ENCODE results near the gene ATF3.

Gene ATF3

DNA sequence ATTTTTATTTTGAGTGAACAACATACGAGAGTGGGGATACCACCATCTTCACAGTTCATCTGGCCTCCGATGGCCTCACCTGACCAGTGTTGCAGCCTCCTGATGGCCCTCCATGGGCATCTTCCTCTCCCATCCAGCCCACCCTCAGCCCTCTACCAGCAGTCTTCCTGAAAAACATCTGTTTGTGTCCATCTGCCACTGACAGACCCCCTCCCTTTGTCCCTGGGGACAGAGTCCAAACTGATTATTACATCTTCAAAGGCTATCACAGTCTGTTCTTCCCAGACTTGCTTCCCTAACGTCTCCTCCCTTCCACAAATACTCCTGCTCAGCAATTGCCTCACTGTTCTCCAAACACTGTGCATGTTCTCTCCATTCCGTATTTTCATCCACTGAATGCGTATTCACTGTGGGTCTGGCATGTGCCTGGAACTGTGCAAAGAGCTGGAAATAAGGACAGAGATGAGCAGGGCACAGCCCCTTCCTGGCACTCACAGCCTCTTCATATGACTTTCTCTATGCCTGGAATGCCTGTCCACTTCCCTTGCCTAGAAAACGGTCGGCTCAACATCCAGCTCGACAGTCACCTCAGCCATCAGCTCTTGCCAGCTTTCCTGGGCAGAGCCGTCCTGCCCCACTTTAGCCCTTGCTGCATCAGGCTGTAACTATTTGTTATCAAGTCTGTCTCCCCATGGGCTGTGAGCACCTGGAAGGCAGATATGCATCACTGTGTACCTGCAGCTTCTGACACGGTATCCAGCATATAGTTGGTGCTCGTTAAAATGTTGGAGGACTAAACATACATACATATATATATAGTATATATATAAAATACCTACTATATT, 8.3 kb upstream of the ATF3 start:
- no peaks in the 10 kb centered on the region for H3K9me3 ChIP-seq (ENCODE audit: control insufficient read depth, low read length)
- H3K4me1 ChIP-seq (ENCODE audit: control insufficient read depth, insufficient read depth, low read length): peaks cover 9% of the 10 kb centered on the region
- no peaks in the 10 kb centered on the region for H3K36me3 ChIP-seq (ENCODE audit: control insufficient read depth, insufficient read depth, low read length, severe bottlenecking)
- H3K9ac ChIP-seq (ENCODE audit: low read length): no peak overlapping the region
- no peak for DNase-seq (ENCODE audit: low read depth)
- no peak overlapping the region for H3K4me3 ChIP-seq (ENCODE audit: low read length)
- peaks cover 37% of the 10 kb centered on the region for H3K27me3 ChIP-seq (replicated peaks; ENCODE audit: control insufficient read depth, insufficient read depth, low read length)

DNA sequence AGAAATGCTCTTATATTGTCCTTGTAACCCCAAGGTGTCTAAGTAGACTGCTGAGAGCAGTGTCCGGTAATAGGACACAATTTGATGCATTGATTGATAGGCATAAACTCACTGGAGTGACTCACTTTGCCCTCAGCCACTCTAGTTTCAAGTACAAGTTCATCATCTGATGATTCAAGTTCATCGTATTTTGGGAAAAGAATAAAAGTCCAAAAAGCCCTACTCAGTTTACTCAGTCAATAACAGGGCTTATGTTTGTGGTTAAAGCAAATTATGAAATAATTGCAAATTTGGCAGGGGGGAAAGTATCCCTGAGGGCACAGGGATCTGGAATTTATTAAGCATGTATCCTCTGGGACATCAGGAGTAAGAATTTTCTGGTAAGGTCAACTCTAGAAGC, 7.6 kb upstream of the ATF3 start:
- H3K9me3 ChIP-seq (ENCODE audit: control insufficient read depth, low read length): no peaks in the 10 kb centered on the region
- peak; percentile 74 for DNase-seq (ENCODE audit: low read depth)
- H3K27me3 ChIP-seq (replicated peaks; ENCODE audit: control insufficient read depth, insufficient read depth, low read length): peaks cover 37% of the 10 kb centered on the region
- no peaks in the 10 kb centered on the region for H3K36me3 ChIP-seq (ENCODE audit: control insufficient read depth, insufficient read depth, low read length, severe bottlenecking)
- no peak overlapping the region for H3K9ac ChIP-seq (ENCODE audit: low read length)
- H3K4me1 ChIP-seq (ENCODE audit: control insufficient read depth, insufficient read depth, low read length): peaks cover 16% of the 10 kb centered on the region
- H3K4me3 ChIP-seq (ENCODE audit: low read length): no peak overlapping the region

DNA sequence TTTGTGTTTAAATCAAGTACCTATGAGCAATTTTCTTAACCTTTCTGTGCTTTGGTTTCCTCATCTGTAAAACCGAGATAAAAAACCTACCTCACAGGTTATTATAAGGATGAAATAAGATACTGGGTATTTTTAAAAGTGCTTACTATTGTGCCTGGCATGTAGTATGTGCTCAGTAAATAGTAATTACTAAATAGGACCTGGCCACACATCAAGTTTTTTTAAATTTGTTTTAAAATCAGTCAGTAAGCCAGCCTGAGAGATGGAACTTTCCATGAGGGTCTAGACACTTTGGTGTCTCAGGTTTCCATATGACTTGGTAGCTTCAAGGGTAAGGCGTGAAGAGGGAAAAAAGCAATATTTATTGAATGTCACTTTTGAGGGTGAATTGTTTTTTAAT, 7.0 kb upstream of the ATF3 start:
- DNase-seq (ENCODE audit: low read depth): no peak
- H3K27me3 ChIP-seq (replicated peaks; ENCODE audit: control insufficient read depth, insufficient read depth, low read length): peaks cover 40% of the 10 kb centered on the region
- H3K9me3 ChIP-seq (ENCODE audit: control insufficient read depth, low read length): no peaks in the 10 kb centered on the region
- peaks cover 17% of the 10 kb centered on the region for H3K4me1 ChIP-seq (ENCODE audit: control insufficient read depth, insufficient read depth, low read length)
- H3K36me3 ChIP-seq (ENCODE audit: control insufficient read depth, insufficient read depth, low read length, severe bottlenecking): no peaks in the 10 kb centered on the region
- no peak overlapping the region for H3K4me3 ChIP-seq (ENCODE audit: low read length)
- no peak overlapping the region for H3K9ac ChIP-seq (ENCODE audit: low read length)

DNA sequence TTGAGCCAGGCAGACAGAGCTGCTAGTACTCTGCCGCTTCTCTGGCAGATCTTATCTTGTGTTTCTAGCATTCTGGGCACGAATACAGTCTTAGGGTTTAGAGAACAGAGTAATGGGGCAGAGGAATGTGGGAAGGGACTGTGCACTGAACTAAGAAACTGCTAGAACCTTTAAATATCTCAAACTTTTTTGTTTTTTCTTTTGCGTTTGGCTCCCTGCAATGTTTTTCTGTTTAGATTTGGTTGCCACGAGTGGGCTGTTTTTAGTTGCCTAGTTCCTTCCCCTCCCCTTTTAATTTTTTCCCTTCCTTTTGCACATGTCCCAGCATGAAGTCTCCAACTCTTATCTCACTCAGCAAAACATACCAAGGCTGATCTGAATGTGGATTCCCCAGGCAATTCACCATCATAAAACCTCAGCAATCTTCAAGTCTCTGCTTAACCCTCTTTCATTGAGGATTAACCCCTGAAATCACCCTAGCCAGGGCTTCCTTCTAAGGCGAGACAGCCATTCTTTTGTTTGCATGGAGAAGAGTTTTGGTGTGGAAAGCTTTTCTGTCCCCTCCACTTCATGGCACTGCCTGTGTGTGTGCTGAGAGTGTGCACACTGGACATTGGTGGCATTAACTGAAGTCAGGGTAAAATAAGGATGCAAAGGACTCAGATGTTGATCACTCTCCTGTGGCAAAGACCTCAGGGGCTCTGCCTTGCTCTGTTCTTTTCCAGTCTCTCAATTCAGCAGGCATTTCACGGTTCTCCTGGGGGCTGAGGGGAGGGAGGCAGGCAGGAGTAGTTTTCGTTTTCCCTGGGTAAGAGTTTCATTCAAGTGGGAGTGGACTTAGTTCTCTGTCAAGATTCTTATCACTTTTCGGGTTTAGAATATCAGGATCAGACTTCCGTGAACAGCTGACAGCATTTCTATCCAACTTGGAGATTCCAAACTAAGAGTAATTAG, 2.8 kb upstream of the ATF3 start:
- Histone ChIP-seq H3K9ac (ENCODE audit: low read length) (no peak overlapping the region), H3K4me1 (ENCODE audit: control insufficient read depth, insufficient read depth, low read length) (peaks cover 40% of the 10 kb centered on the region), H3K9me3 (ENCODE audit: control insufficient read depth, low read length) (no peaks in the 10 kb centered on the region), H3K4me3 (ENCODE audit: low read length) (peak overlapping the region; percentile 84), H3K27me3 (replicated peaks; ENCODE audit: control insufficient read depth, insufficient read depth, low read length) (peaks cover 45% of the 10 kb centered on the region), H3K36me3 (ENCODE audit: control insufficient read depth, insufficient read depth, low read length, severe bottlenecking) (no peaks in the 10 kb centered on the region)
- peak; percentile 63 for DNase-seq (ENCODE audit: low read depth)

DNA sequence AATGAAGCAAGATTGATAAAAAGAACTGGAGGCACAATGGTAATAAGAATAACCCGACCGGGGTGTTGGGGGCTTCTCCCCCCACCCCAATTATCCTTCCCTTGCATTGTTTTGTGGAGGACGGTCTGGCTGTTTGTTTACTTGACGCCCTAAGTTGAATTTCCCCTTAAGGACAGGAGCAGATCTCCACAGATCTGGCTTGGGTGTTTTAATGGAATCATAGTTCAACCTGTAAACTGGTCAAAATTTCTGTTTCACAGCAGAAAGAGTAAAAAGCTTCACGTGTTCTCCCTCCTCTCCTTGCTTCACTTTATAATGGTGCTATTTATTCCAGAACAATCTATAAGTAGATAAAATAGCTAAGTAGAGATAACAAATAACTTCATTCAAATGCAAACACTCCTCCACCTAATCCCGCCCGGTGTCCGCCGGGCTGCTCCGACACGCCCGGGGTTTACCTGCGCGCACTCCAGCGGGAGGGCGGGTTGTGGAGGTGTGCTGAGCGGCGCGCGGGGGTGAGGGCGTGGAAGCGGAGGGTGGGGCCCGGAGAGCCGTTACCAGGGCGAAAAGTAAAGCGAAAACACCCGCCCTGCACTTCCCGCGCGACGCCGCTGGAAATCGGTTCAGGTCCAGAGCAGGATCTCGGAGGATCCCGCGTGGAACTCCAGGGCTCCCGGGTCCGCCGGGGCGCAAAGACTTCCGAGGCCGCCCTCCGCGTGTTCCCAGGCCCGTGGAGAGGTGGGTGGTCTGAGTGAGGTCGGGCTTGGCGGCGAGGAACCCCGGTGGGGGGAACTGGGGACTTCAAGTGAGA, 2.0 kb upstream of the ATF3 start:
- H3K4me1 ChIP-seq (ENCODE audit: control insufficient read depth, insufficient read depth, low read length): peaks cover 49% of the 10 kb centered on the region
- H3K36me3 ChIP-seq (ENCODE audit: control insufficient read depth, insufficient read depth, low read length, severe bottlenecking): no peaks in the 10 kb centered on the region
- peaks cover 45% of the 10 kb centered on the region for H3K27me3 ChIP-seq (replicated peaks; ENCODE audit: control insufficient read depth, insufficient read depth, low read length)
- DNase-seq (ENCODE audit: low read depth): peak; percentile 53
- H3K4me3 ChIP-seq (ENCODE audit: low read length): peak overlapping the region; percentile 84
- H3K9ac ChIP-seq (ENCODE audit: low read length): peak overlapping the region; percentile 76
- H3K9me3 ChIP-seq (ENCODE audit: control insufficient read depth, low read length): no peaks in the 10 kb centered on the region

DNA sequence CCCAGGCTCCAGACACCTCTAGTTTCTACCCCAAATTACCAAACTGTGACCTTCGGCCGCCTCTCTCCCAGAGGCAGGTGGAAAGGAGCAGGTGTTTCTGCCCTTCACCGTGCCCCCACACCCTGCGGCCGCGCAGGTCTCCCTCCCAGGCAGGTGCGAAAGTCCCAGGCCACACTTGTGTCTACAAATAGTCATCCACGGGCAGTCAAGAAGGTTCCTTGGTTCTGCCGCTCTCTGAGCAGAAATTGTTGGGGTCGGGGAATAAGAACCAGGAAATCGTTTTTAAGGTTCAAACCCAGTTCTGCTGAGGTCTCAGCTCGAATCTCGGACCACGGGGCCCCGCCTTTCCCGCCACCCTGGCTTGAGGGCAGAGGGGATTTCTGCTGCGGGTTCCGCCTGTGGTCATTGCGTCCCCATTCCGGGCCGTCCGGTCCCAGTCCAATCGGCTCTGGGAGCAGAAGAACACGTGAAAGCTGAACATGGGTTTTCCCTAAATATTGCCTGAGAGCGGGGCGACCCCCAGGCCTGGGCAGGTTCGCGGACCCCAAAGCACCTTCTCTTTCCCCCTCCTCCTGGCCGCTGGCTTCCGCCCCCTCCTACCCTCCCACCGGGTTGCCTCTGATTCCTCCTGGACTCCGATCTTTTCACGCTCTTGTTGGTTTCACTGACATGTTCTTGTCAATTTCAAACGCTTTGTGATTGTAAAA, 1.2 kb upstream of the ATF3 start:
- H3K4me3 ChIP-seq (ENCODE audit: low read length): peak overlapping the region; percentile 84
- peak overlapping the region; percentile 76 for H3K9ac ChIP-seq (ENCODE audit: low read length)
- peak; percentile 44 for DNase-seq (ENCODE audit: low read depth)
- no peaks in the 10 kb centered on the region for H3K36me3 ChIP-seq (ENCODE audit: control insufficient read depth, insufficient read depth, low read length, severe bottlenecking)
- H3K9me3 ChIP-seq (ENCODE audit: control insufficient read depth, low read length): no peaks in the 10 kb centered on the region
- peaks cover 40% of the 10 kb centered on the region for H3K27me3 ChIP-seq (replicated peaks; ENCODE audit: control insufficient read depth, insufficient read depth, low read length)
- peaks cover 56% of the 10 kb centered on the region for H3K4me1 ChIP-seq (ENCODE audit: control insufficient read depth, insufficient read depth, low read length)

DNA sequence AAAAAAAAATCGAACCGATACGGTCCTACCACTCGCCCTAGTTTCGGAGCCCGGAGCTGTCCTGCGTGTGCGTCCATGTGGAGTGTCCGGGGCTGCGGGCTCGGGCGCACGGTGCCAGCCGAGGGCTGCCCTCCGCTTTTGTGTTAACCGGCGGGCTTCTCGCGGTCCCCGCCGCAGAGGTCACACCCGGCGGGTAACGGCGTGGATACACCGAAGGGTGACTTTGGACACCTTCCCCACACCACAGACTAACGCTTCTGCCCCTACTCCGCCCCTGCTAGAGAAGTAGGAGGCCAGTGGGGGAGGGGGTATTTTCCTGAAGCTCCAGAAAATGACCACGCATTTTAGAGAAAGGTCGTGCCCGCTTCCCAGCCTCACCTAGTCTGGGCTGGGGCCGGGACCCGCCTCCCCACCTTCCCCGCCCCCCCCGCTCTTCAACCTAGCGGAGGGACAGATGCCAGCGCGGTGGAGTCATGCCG, 609 bp upstream of the ATF3 start:
- Histone ChIP-seq H3K9ac (ENCODE audit: low read length) (peak overlapping the region; percentile 76), H3K36me3 (ENCODE audit: control insufficient read depth, insufficient read depth, low read length, severe bottlenecking) (no peaks in the 10 kb centered on the region), H3K4me3 (ENCODE audit: low read length) (peak overlapping the region; percentile 84), H3K4me1 (ENCODE audit: control insufficient read depth, insufficient read depth, low read length) (peaks cover 62% of the 10 kb centered on the region), H3K27me3 (replicated peaks; ENCODE audit: control insufficient read depth, insufficient read depth, low read length) (peaks cover 34% of the 10 kb centered on the region), H3K9me3 (ENCODE audit: control insufficient read depth, low read length) (no peaks in the 10 kb centered on the region)
- DNase-seq (ENCODE audit: low read depth): peak; percentile 58

DNA sequence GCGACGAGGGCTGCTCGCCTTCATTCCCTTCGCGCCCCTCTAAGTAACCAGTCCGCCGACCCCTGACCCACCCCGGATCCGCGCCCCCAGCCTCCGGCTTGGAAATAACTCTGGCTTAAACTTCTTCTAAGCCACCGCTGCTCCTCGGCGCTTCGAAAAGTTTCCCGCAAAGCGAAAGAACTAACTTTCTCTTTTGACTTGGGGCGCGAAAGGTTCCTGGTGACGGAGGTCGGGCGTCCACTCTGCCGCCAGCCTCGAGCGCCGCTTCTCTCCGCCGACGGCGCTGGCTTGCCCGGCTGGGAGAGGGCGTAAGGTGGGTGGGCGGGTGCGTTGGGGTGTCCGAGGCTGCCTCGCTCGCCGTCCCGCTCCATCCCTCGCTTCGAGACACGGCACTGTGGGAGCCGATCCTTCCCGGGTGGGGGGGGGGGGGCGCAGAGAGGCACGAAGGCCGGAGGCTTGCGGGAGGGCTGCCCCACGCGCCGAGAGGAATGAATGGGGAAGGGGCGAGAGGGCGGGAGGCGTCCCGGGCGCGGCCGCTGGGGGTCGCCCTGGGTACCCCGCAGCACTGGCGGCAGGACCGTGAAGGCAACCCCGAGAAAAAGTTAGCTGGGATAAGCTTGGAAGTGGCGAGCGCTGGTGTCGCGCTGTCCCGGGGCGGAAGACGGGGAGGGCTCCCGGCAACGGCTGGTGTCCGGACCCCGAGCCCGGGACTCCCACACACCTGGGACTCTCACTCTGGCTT, 569 bp downstream of the ATF3 start:
- H3K9me3 ChIP-seq (ENCODE audit: control insufficient read depth, low read length): no peaks in the 10 kb centered on the region
- H3K36me3 ChIP-seq (ENCODE audit: control insufficient read depth, insufficient read depth, low read length, severe bottlenecking): no peaks in the 10 kb centered on the region
- H3K9ac ChIP-seq (ENCODE audit: low read length): peak overlapping the region; percentile 86
- H3K4me1 ChIP-seq (ENCODE audit: control insufficient read depth, insufficient read depth, low read length): peaks cover 74% of the 10 kb centered on the region
- peak overlapping the region; percentile 84 for H3K4me3 ChIP-seq (ENCODE audit: low read length)
- H3K27me3 ChIP-seq (replicated peaks; ENCODE audit: control insufficient read depth, insufficient read depth, low read length): peaks cover 23% of the 10 kb centered on the region
- DNase-seq (ENCODE audit: low read depth): peak; percentile 72

DNA sequence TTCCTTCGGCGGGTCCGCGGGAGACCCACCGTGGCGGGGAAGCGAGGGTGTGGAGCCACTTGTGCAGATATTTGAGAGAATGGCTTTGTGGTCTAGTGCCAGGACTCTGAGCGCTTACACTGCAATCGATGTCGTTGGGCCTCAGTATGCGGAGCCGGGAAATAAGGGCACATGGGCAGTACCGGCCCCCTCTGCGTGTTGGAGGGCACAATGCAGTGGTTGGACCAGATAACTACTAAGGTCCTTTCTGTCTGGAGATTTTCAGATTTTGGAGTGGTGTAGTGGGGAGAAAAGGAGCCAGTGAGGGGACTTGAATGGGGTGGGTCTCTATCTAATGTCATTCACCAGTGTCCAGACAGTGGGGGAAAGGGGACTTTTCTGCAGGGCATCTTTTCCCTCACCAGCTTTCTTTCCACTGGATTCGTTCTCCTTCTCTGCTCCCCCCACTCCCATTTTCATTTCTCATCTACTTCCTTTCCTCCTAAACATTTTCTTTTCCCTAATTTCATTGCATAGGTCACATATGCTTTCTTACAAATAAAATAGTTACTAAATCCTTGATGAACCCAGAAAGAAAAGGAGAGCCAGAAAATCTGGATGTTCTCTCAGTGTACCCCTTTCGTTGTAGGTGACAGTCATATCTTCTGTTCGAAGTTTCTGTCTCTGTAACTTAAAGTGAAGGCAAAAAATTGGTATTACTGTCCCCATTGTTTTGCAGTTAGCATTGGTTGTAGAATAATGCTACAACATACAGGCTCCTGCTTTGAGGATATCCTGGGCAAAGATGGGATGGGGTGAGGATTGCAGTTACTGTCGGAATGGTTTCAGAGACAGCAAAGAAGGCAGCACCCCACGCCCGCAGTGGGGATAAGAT, 1.4 kb downstream of the ATF3 start:
- H3K4me1 ChIP-seq (ENCODE audit: control insufficient read depth, insufficient read depth, low read length): peaks cover 75% of the 10 kb centered on the region
- peaks cover 1% of the 10 kb centered on the region for H3K36me3 ChIP-seq (ENCODE audit: control insufficient read depth, insufficient read depth, low read length, severe bottlenecking)
- H3K9ac ChIP-seq (ENCODE audit: low read length): peak overlapping the region; percentile 86
- H3K4me3 ChIP-seq (ENCODE audit: low read length): peak overlapping the region; percentile 84
- H3K27me3 ChIP-seq (replicated peaks; ENCODE audit: control insufficient read depth, insufficient read depth, low read length): peaks cover 15% of the 10 kb centered on the region
- peak; percentile 59 for DNase-seq (ENCODE audit: low read depth)
- no peaks in the 10 kb centered on the region for H3K9me3 ChIP-seq (ENCODE audit: control insufficient read depth, low read length)

Data from adipocyte (in vitro differentiated cells).